Effector CD4-positive, alpha-beta T cell (primary cell): Measurements from ENCODE around the gene FUT4.
"Not testable (repeated sequence)": the region's sequence is repeated elsewhere in the genome, so short reads cannot be mapped to it uniquely, and the experiment has no call there.

Source experiments
- DNase-seq: peaks from one replicate; pipeline ENCODE4 v3.0.0-alpha.2; 2020

The FUT4 gene

GRCh38 chr11:94533206-94533605, 10.5 kb upstream of the FUT4 start:
- no peak for DNase-seq

DNA sequence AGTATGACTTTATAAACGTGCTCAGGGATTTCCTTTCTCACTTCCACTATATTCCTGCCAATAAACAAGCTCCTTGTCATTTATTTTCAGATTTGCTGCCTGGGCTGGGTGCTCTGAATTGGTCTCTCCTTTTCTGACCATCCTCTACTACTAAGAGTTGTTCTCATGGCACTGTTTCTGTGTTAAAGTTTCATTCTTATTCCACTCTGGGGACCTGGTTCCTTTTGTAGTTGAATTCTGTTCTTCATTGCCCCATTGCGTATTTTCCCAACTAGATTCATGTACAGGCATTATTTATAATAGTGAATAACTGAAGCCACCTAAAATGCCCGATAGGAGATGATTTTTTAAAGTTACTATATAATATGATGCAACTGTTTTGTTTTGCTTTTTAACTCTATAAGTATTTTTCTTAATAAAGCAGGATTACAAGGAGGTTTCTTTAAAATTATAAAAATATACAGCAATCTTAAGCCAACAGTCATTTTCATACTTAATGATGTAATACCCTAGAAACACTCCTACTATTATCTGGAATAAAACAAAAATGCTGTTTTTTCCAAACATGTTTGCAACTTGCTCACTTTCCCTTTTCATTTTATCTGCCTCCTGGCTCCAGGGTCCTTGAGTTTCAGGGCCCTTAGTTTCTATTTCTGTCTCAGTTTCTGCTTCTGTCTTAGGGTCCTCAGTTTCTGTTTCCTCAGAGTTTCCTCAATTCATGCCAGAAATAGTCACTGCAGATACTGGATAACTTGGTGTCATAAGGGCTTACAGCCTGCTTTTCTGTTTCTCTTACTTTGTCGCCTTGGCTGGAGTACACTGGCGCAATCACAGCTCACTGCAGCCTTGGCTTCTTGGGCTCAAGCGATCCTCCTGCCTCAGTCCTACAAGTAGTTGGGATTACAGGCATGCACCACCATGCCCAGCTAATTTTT, 9.8 kb upstream of the FUT4 start:
- no peak for DNase-seq

DNA sequence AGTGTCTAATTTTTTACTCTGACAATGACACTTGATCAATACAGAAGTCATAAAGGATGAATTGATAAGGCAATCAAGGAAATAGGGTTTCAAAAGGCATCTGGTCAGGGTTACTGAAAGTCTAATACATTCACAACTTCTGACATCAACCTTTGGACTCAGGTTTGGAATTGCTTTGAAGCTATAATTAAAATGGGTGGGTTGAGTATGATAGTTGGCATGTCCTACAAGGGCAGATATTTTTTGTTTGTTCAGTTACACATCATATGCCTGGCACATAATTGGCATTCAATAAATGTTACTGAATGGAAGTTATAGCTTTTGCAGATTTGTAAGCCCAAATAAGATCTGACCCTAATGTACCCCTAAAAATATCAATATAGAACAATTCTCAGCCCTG, 7.3 kb upstream of the FUT4 start:
- DNase-seq = no peak

GRCh38 chr11:94537031-94537600, 6.6 kb upstream of the FUT4 start:
- no peak for DNase-seq

- no peak for DNase-seq
Measured at GRCh38 chr11:94539420-94539819, 4.3 kb upstream of the FUT4 start.

DNA sequence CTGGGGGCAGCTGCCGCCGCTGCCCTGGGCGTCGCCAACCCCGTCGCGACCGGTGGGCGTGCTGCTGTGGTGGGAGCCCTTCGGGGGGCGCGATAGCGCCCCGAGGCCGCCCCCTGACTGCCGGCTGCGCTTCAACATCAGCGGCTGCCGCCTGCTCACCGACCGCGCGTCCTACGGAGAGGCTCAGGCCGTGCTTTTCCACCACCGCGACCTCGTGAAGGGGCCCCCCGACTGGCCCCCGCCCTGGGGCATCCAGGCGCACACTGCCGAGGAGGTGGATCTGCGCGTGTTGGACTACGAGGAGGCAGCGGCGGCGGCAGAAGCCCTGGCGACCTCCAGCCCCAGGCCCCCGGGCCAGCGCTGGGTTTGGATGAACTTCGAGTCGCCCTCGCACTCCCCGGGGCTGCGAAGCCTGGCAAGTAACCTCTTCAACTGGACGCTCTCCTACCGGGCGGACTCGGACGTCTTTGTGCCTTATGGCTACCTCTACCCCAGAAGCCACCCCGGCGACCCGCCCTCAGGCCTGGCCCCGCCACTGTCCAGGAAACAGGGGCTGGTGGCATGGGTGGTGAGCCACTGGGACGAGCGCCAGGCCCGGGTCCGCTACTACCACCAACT, 1.0 kb downstream of the FUT4 start:
- DNase-seq = no peak

DNA sequence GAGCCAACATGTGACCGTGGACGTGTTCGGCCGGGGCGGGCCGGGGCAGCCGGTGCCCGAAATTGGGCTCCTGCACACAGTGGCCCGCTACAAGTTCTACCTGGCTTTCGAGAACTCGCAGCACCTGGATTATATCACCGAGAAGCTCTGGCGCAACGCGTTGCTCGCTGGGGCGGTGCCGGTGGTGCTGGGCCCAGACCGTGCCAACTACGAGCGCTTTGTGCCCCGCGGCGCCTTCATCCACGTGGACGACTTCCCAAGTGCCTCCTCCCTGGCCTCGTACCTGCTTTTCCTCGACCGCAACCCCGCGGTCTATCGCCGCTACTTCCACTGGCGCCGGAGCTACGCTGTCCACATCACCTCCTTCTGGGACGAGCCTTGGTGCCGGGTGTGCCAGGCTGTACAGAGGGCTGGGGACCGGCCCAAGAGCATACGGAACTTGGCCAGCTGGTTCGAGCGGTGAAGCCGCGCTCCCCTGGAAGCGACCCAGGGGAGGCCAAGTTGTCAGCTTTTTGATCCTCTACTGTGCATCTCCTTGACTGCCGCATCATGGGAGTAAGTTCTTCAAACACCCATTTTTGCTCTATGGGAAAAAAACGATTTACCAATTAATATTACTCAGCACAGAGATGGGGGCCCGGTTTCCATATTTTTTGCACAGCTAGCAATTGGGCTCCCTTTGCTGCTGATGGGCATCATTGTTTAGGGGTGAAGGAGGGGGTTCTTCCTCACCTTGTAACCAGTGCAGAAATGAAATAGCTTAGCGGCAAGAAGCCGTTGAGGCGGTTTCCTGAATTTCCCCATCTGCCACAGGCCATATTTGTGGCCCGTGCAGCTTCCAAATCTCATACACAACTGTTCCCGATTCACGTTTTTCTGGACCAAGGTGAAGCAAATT, 1.8 kb downstream of the FUT4 start:
- DNase-seq = no peak

GRCh38 chr11:94546162-94546470, 2.4 kb downstream of the FUT4 start:
- no peak for DNase-seq

DNA sequence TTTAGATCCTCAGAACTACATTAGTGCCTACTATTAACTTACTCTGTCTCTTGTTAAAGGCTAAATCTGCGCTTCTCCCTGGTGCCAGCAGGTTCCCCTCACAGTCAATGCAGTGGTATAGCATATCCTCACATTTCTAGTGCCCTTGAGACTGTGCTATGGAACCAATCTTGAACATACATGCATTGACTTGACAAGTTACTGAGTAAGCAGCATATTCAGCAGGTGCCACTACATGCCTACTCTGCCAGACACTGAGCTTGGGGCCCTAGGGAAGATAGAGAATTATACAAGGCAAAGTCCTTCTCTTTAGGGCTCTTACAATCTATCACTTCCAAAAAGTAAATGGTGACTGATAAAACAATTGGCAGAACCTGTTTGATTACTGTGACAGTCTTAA, 3.2 kb downstream of the FUT4 start:
- DNase-seq = no peak

DNA sequence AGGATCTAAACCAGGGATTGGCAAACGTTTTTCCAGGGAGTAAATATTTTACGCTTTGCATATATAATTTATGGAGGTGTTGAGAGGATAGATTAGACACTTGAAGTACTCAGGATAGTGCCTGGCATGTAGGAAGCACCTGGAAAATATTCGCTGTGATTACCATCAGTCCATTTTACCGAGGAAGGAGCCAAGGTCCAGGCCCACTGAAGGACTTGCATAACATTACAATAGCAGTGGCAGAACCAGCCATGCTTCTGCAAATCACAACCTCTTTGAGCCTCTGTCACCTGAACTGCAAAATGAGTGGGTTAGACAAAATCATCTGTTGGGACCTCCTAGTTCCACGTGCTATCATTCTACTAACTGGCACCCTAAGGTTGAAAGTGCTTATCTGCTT, 5.4 kb downstream of the FUT4 start:
- no peak for DNase-seq

DNA sequence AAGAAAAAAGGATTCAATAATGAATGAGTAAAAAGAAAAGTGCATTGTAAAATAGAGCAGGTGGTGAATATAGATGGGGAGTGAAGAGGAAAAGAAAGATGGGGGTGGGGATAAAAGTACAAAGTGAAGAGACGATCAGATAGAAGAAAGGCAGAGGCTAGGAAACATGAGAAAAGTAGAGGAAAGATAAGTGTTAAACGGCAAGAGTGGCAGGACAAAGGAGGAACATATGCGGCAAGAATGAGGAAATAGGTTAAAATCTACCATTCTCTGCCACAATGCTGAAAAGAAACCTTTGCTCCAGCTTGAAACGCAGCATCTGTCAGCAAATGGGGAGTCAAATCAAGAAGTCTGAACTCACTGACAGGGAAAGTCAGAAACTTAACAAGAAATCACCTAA, 6.8 kb downstream of the FUT4 start:
- no peak for DNase-seq

GRCh38 chr11:94553938-94554337, 10.2 kb downstream of the FUT4 start:
- DNase-seq = no peak

DNA sequence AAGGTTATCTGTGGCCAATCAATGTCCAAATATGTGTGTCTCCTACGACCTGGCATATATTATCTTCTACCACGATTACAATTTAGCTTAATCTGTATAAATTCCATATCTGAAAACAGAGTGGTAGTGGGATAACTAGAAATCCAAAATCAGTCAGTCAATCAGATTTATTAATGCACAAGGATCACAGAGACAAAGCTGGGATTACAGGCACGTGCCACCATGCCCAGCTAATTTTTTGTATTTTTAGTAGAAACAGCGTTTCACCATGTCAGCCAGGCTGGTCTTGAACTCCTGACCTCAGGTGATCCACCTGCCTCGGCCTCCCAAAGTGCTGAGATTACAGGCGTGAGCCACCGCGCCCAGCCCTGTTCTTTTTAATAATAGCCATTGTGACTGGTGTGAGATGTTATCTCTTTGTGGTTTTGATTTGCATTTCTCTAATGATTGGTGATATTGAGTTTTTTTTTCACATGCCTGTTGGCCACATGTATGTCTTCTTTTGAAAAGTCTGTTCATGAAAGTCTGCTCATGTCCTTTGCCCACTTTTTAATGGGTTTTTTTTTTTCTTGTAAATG, 12.1 kb downstream of the FUT4 start:
- DNase-seq = not testable (repeated sequence)

DNA sequence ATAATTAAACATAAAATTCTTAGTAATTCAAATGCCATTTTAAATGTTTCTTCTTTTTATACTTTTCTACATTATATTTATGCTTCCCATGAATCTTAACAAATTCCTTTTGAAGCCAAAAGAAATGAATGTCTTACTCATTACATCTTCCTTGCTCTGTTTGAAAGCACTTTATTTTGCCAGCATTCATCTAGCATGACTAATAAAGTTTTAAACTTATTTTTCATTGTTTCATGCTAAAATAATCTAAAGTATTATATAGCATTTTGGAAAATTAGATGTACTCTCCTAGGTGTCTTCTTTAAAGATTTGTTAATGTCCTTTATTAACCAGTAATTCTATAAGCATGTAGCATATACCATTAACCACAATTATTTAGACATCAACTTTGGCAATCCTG, 13.7 kb downstream of the FUT4 start:
- no peak for DNase-seq

DNA sequence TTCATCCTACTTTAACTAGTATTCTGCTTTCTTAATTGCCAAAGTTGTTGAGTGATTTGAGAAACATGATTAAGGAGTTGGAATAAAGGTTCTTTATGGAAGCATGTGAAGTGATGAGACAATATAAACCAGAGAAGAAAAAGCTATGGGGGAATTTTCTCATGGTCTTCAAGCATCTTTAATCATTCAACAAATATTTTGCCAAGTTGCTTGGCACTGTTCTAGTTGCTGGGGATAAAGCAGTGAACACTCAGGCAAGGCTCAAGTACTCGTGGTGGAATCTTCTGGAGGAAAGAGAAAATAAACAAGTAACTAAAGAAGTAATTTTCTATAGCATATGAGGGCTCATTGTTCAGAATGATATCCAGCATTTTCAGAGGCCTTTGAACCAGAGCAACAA, 14.3 kb downstream of the FUT4 start:
- DNase-seq = no peak

GRCh38 chr11:94558468-94558867, 14.7 kb downstream of the FUT4 start:
- DNase-seq = no peak

DNA sequence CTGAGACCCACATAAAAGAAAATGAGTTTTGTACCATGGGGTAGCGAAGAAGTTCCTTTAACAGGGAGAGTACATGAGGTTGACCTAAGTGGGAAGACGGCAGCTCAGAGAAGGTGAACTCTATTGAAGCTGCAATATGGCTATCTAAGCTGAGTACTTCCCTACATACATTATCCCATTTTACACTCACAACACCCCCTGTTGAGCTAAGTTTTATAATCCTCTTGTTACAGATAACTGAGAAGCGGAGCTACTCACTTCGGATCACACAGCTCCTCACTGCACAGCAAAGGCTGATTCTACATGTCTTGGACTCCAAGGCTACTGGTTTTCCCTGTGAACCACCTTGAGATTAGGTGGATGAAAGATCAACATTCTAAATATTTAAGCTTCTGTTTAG, 15.2 kb downstream of the FUT4 start:
- no peak for DNase-seq

DNA sequence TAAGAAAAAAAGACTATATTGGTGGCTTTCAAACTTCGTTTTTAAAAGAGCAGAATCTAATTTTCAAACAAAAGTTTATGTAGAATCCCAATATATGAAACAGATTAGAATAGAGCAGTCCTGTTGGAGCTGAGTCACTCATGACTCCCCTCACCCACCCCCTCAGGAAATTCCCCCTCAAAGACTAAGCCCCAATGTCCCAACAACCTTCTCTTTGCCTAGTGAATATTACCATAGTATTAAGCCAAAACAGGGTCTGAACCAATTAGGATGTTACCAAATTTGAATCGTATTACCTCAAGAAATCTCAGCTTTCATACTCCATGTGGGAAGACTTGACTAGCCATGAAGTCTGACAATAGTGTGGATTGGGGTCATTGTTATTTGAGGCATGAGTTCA, 15.6 kb downstream of the FUT4 start:
- DNase-seq = no peak

DNA sequence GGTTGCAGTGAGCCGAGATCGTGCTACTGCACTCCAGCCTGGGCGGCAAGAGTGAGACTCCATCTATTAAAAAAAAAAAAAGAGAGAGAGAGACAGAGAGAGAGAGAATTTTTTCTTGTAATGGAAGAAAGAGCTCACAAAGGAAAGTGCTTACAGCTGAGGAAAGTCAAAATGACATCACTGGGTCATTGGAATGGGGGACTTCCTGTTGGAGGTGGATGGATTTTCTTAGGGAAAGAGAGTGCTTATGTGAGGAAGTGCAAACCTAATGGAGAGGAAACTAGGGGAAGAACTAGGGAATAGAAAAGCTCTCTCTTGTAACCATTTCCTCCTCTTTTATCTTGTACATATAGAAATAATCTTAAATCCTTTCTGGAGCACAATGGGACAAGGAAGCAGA, 17.1 kb downstream of the FUT4 start:
- DNase-seq = no peak

DNA sequence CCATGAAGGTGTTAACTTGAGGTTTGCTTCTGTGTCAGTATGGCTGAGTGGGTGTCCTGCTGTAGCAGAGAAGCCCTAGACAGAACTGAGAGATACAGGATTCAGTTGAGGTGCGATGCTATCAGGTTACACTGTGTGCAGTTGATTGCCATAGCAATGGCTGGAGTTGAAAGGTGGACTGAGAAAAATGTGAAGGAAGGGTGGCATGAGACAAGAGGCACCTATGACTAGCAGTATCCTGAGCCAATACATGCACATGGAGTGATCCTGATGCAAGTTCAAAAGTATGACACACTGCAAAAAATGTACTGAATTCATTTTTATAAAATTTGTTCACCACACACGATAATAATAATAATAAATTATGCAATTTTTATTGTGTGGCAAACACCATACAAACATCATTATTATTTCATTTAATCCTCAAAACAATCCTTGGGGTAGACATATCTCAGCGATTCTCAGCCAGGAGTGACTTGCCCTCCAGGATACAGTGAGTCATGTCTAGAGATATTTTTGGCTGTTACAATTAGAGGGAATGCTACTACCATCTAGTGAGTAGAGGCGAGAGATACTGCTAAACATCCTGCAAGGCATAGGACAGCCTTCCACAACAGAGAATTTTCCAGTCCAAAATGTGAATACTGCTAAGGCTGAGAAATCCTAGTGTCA, 19.6 kb downstream of the FUT4 start:
- DNase-seq = no peak

DNA sequence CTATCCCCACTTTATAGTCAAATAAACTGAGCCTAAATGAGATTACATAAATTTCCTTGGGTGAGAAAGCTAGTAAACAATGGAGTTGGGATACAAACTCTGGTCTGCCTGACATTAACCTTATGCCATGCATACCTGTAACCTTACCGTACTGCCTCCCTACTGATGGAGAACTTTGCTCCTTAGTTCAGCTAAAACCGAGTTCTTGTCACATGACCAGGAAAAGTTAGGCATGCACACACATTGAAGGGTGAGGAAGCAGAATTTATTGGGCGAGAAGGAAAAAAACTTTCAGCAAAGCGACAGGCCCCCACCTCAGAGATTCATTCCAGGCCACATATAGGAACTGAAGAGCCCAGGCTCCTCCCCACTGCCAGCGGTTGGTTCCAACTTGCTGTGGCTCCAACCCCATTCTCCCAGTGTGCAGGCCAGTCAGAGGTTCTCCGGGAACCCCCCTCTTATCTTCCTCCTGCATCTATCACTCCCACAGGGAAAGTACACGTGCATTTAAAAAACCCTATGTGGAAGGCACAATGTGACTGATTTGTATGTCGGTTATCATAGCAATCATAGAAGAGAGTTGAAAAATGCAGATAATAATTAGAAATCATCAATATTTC, 20.2 kb downstream of the FUT4 start:
- DNase-seq = no peak

DNA sequence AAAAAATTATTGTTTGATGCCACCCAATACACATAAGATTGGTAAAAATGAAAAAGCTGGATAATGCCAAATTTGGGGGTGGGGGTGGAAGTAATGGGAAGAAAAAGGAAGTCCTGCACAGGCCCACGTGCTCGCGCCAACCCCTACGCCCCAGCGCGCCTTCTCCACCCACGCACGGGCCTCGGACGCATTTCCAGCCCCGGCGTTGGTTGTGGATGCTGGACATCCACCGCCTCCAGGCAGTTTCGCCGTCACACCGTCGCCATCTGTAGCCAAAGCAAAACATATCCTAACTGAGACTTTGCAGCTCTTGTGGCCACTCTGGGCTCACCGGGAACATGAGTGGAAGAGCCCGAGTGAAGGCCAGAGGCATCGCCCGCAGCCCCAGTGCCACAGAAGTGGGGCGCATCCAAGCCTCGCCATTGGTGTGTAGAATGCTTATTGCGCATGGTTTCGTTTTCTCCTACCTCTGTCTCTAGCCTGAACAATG, 23.5 kb downstream of the FUT4 start, which contains the start of gene PIWIL4:
Gene PIWIL4, plus strand, starts transcription at position 188 of the 490 bp plus-strand sequence. Its CDS starts 151 bp downstream, at position 339.
- no peak for DNase-seq
